KMS-11 (cell line): Measurements from ENCODE around the gene GFER.

Experiments used
- H2AFZ ChIP-seq: fragments of 200-600 bp; sonication (generic); 2 replicates; pipeline ENCODE4 v1.6.1; 2016; ENCODE audit warnings: antibody characterized with exemption, mixed run types, low read depth
- H3K27ac ChIP-seq: fragments of 200-600 bp; sonication (generic); 2 replicates; pipeline ENCODE4 v1.6.1; 2016; ENCODE audit warnings: mild to moderate bottlenecking, mixed run types
- H3K27me3 ChIP-seq: fragments of 200-600 bp; sonication (generic); 2 replicates; pipeline ENCODE4 v1.6.1; 2017; ENCODE audit warnings: mild to moderate bottlenecking, low read depth, mixed run types, moderate library complexity; ENCODE audit not compliant: insufficient read depth
- H3K36me3 ChIP-seq: fragments of 200-600 bp; sonication (generic); 2 replicates; pipeline ENCODE4 v1.6.1; 2017; ENCODE audit warnings: mild to moderate bottlenecking, mixed run types; ENCODE audit not compliant: insufficient read depth
- H3K4me1 ChIP-seq: fragments of 200-600 bp; sonication (generic); 2 replicates; pipeline ENCODE4 v1.6.1; 2016; ENCODE audit warnings: mild to moderate bottlenecking, low read depth, mixed run types; ENCODE audit not compliant: poor library complexity, severe bottlenecking
- H3K4me2 ChIP-seq: fragments of 200-600 bp; sonication (generic); 2 replicates; pipeline ENCODE4 v1.7.0; 2016; ENCODE audit warnings: mild to moderate bottlenecking, mixed run types
- H3K4me3 ChIP-seq: fragments of 200-600 bp; sonication (generic); IDR thresholded peaks from 2 replicates; pipeline ENCODE4 v1.6.1; 2017; ENCODE audit warnings: low read depth, low read length, mixed read lengths; ENCODE audit not compliant: insufficient read depth
- H3K79me2 ChIP-seq: fragments of 200-600 bp; sonication (generic); 2 replicates; pipeline ENCODE4 v1.6.1; 2016; ENCODE audit warnings: low read depth, mixed run types; ENCODE audit not compliant: insufficient read depth
- H3K9ac ChIP-seq: fragments of 200-600 bp; sonication (generic); 2 replicates; pipeline ENCODE4 v1.6.1; 2016; ENCODE audit warnings: mild to moderate bottlenecking, mixed run types
- H4K20me1 ChIP-seq: fragments of 200-600 bp; sonication (generic); 2 replicates; pipeline ENCODE4 v1.6.1; 2016; ENCODE audit warnings: mild to moderate bottlenecking, mixed run types; ENCODE audit not compliant: insufficient read depth
- TF ChIP-seq, protein P1 (sequence below): fragments of 200-600 bp; sonication (generic); conservative IDR thresholded peaks from 2 replicates; pipeline ENCODE4 v1.6.1; 2017; ENCODE audit warnings: low read depth, mild to moderate bottlenecking, antibody characterized with exemption, low read length, moderate library complexity, mixed read lengths

GFER gene

DNA sequence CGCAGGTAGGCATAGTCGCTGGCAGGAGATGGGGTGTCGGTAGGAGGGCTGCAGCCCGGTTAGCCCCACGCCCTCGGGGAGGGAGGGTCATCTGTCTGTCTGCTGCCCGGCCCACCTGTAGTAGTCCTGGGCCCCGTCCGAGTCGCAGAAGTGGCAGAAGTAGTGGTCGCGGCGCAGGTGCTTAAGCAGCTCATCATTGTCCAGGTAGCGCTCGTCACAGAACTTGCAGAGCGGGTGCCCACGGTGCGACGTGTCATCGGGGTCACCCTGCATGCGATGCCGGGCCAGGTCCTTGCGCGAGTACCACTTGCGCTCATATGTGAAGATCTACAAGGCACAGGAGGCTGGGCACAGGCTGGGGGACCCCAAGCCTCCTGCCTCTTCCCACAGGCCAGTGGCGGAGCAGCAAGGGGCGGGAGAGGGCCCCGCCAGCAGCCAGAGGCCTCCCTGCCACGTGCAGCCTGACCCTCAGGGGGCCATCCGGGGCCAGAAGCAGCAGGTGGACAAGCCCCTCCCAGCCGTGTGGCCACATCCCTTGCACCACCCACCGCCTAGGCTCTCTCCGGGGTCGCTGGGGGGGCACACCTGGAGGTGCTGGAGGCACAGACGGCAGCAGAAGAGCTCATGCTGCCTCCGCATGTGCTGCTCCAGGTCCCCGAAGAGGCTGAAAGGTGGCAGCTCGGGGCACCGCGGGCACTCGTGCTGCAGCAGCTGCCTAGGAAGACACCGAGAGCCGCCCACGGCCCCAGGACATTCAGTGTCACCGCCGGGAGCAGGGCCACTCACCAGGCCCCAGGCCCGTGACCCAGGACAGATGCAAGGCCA lies 18.6 kb downstream of the GFER start:
- H3K4me1 ChIP-seq = peaks cover 8% of the 10 kb centered on the region
- H4K20me1 ChIP-seq = peaks cover 5% of the 10 kb centered on the region; the same call in 1 of the 2 replicates
- TF ChIP-seq, protein P1, sequence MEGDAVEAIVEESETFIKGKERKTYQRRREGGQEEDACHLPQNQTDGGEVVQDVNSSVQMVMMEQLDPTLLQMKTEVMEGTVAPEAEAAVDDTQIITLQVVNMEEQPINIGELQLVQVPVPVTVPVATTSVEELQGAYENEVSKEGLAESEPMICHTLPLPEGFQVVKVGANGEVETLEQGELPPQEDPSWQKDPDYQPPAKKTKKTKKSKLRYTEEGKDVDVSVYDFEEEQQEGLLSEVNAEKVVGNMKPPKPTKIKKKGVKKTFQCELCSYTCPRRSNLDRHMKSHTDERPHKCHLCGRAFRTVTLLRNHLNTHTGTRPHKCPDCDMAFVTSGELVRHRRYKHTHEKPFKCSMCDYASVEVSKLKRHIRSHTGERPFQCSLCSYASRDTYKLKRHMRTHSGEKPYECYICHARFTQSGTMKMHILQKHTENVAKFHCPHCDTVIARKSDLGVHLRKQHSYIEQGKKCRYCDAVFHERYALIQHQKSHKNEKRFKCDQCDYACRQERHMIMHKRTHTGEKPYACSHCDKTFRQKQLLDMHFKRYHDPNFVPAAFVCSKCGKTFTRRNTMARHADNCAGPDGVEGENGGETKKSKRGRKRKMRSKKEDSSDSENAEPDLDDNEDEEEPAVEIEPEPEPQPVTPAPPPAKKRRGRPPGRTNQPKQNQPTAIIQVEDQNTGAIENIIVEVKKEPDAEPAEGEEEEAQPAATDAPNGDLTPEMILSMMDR = no peak
- H3K36me3 ChIP-seq = no peaks in the 10 kb centered on the region
- no peak overlapping the region for H3K27ac ChIP-seq
- H3K27me3 ChIP-seq = no peaks in the 10 kb centered on the region
- H2AFZ ChIP-seq = no peak overlapping the region
- H3K9ac ChIP-seq = no peak overlapping the region
- H3K79me2 ChIP-seq = peaks cover 38% of the 10 kb centered on the region
- H3K4me3 ChIP-seq = no peak overlapping the region
- no peak overlapping the region for H3K4me2 ChIP-seq

DNA sequence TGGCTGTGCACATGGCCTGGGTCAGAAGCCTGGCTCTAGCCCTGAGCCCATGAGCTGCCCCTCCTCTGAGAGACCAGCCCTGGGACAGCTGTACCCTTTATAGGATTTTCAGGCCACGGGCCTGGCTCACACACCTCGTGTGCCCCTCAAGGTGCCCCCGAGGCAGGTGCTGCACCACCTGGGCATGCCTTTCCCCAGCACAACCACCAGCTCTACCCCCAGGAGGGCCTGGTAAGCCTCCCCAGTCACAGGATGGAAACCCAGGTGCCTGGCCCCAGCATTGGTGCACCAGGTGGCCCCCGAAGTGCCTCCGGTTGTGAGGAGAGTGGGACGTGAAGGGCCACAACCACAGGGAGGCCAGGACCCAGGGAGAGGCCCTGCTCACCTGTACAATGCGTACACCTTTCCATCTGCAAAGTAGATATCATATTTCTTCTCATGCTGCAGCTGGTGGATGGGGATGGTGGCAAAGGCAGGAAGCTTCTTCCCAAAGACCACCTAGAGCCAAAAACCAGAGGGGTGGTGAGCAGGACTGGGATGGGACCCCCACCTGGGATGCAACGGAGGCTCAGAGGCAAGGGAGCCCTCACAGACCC lies 19.3 kb downstream of the GFER start:
- H3K4me1 ChIP-seq = peaks cover 16% of the 10 kb centered on the region
- H3K27me3 ChIP-seq = no peaks in the 10 kb centered on the region
- TF ChIP-seq, protein P1 = no peak
- no peak overlapping the region for H3K27ac ChIP-seq
- no peak overlapping the region for H3K4me2 ChIP-seq
- peaks cover 12% of the 10 kb centered on the region for H4K20me1 ChIP-seq
- H3K4me3 ChIP-seq = no peak overlapping the region
- no peaks in the 10 kb centered on the region for H3K36me3 ChIP-seq
- no peak overlapping the region for H3K9ac ChIP-seq
- H2AFZ ChIP-seq = no peak overlapping the region
- H3K79me2 ChIP-seq = peaks cover 45% of the 10 kb centered on the region

DNA sequence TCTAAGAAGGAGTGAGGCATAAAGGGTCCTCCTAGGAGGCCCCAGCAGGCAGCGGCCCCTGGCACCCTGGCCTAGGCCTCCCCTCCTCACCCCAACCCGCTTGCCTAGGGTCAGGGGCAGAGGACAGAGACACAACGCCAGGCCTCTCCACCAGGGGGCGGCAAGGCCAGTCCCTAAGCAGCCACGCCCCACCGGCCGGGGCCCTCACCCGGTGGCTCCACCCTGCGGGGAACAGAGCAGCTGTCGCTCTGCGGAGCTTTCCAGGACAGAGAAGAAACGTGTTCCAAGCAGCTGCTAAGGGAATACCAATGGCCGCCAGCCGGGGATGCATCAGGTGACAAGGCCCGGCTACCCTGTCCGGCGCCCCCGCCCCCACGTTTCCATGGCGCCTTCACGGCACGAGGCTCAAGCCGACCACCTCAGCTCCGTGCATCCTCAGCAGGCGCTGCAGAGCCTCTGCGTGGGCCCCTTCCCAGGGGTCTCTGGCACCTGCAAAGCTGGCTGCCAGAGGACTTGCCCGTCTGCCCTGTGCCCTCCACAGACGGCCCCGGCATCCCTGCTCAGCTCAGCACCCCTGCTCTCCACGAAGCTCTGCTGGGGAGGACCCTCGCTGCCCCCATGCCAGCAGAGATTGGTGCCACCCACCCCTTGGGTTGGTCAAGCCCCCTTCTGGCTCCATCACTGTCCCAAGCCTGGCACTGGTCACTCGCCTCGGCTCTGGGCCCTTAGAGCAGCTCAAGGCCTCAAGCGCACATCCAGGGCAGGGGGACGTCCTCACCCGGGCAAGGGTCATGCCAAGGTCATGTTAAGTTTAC lies 20.0 kb downstream of the GFER start:
- peaks cover 52% of the 10 kb centered on the region for H3K79me2 ChIP-seq
- H3K36me3 ChIP-seq = no peaks in the 10 kb centered on the region
- H3K4me1 ChIP-seq = peaks cover 17% of the 10 kb centered on the region
- peaks cover 15% of the 10 kb centered on the region for H4K20me1 ChIP-seq
- H3K4me2 ChIP-seq = no peak overlapping the region
- no peaks in the 10 kb centered on the region for H3K27me3 ChIP-seq
- H2AFZ ChIP-seq = no peak overlapping the region
- H3K27ac ChIP-seq = no peak overlapping the region
- no peak overlapping the region for H3K4me3 ChIP-seq
- TF ChIP-seq, protein P1 = peak; percentile 89
- no peak overlapping the region for H3K9ac ChIP-seq

DNA sequence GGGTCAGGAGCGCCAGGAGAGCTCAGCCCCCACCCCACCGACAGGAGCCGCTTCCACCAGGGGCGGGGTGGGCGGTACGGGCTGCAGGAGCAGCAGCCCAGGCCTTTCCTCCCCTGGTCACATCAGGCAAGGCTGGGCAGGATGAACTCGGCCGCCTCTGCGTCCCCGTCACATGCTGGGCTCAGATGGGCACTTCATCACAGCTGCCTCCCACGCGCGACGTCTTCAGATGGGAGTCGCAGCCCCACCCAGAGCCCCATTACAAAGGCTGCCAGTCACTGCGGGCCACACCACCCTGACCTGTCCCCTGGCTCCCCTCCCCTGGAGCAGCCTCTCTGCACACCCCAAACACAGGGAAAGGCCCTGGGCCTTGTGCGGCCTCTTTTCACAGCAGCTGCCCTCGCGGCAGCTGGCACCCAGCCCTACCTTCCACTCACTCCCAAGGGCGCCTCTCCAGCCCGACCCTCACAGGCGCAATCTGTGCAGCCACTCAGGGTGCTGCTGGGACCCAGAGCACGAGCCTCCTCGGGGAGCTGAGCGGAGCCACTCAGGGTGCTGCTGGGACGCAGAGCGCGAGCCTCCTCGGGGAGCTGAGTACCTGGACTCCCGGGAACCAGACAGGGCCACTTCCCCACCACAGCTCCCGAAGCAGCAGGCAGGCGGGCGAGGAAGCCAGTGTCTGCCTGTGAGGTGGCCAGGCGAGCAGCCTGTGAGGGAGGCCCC lies 21.0 kb downstream of the GFER start:
- peaks cover 56% of the 10 kb centered on the region for H3K79me2 ChIP-seq
- no peak overlapping the region for H3K4me2 ChIP-seq
- no peak overlapping the region for H2AFZ ChIP-seq
- H3K36me3 ChIP-seq = no peaks in the 10 kb centered on the region
- H3K27me3 ChIP-seq = no peaks in the 10 kb centered on the region
- no peak overlapping the region for H3K27ac ChIP-seq
- H3K4me1 ChIP-seq = peaks cover 17% of the 10 kb centered on the region
- no peak overlapping the region for H3K4me3 ChIP-seq
- H3K9ac ChIP-seq = no peak overlapping the region
- TF ChIP-seq, protein P1 = no peak
- H4K20me1 ChIP-seq = peaks cover 15% of the 10 kb centered on the region
